ENCODE measurements around the gene NDUFB3. TPM values are rescaled to one million over a fixed set of nuclear protein-coding genes. Genes with fewer than 3 reads are reported as not detected.
"Not testable (repeated sequence)": the region's sequence is repeated elsewhere in the genome, so short reads cannot be mapped to it uniquely, and the experiment has no call there.

Gene NDUFB3
- total RNA-seq, 1 donor from 2014 or later: 96.4 TPM

DNA sequence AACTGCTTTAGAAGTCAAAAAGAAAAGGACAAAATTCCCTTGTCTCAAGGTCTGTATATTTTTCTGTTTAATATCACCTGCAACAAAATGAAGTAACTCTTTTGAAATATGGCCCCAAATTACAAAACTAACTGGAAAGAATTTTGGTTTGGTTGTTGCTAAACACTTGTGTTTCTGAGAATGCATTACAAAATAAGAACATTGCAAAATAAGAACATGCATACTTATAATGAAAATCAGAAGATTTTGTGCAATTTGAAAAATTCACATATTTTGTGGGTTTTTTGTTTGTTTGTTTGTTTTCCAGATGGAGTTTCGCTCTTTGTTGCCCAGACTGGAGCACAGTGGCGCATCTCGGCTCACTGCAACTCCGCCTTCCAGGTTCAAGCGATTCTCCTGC lies 21.8 kb downstream of the NDUFB3 start:
- DNase-seq (ENCODE audit: low spot score): no peak

DNA sequence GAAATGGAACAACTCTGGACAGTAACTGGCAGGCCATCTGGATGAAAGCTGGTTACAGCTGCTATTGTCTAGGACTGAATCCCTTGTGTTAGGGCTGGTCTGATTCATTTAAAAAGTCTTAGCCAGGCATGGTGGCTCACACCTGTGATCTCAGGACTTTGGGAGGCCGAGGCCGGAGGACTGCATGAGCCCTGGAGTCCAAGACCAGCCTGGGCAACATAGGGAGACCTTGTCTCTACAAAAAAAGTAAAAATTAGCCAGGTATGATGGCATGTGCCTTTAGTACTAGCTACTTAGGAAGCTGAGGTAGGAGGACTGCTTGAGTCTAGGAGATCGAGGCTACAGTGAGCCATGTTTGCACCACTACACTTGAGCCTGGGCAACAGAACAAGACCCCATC lies 28.7 kb downstream of the NDUFB3 start:
- DNase-seq (ENCODE audit: low spot score): no peak

DNA sequence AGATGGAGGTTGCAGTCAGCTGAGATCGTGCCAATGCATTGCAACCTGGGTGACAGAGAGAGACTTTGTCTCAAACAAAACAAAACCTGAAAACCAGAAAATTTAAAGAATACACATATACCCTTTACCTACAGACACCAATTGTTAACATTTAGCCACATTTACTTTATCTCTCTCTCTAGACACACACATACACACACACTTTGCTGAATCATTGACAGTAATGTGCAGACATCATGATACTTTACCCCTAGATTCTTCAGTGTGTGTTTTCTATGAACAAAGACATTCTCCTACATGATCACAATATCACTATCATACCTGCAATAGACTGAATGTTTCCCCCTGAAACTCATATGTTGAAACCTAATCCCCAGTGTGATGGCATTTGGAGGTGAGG lies 34.0 kb downstream of the NDUFB3 start:
- no peak for DNase-seq (ENCODE audit: low spot score)

DNA sequence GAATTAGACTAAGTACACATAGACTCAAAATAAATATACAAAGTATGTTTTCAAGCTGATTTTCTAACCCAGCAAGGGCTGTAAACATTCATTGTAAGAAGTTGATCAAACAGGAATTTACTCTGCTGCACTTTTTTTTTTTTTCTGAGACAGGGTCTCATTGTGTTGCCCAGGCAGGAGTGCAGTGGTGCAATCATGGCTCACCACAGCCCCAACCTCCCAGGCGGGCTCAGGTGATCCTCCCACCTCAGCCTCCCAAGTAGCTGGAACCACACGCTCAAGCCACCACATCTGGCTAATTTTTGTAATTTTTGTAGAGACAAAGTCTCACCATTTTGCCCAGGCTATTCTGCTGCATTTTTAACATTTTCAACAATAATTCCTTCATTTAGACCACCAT lies 35.8 kb downstream of the NDUFB3 start:
- no peak for DNase-seq (ENCODE audit: low spot score)

DNA sequence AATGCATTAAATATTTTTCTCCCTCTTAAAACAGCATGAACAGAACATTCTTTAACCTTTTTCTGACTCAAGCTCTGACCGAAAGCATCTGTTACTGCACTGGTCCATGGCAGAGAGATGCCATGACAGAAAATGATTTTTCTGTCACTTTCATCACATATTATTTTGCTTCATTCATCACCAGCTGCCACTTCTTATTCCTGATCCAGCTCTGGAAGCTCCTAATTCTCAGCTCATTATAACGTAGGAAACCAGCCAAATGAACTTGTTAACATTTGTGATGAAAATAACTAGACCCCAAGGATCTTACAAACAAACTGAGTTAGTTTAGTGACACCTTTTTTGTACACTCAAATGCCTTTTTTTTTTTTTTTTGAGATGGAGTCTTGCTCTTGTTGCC lies 36.5 kb downstream of the NDUFB3 start:
- no peak for DNase-seq (ENCODE audit: low spot score)

DNA sequence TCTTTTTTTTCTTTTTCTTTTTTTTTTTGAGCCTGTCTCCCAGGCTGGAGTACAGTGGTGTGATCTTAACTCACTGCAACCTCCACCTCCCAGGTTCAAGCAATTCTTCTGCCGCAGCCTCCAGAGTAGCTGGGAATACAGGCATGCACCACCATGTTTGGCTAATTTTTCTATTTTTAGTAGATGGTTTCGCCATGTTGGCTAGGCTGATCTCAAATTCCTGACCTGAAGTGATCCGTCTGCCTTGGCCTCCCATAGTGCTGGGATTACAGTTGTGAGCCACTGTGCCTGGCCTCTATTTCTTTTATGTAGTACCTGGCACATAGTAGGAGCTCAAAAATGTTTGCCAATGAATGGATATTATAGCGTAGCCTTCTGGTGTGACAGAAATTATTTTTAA lies 37.4 kb downstream of the NDUFB3 start:
- DNase-seq (ENCODE audit: low spot score): no peak

DNA sequence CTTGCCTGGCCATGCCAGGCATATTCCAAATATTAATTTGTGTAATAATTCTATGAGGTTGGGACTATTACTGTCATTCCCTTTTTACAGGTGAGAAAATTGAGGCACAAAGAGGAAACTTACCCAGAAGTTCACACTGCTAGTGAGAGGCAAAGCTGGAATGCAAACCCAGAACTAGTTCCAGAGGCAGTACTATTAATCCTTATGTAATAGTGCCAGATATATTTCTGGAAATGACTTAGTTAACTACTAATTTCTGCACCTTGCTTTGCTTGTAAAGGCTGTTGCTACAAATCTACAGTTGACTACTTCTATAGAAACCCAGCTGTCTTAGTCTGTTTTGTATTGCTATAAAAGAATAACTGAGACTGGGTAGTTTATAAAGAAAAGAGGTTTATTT lies 38.8 kb downstream of the NDUFB3 start:
- no peak for DNase-seq (ENCODE audit: low spot score)

DNA sequence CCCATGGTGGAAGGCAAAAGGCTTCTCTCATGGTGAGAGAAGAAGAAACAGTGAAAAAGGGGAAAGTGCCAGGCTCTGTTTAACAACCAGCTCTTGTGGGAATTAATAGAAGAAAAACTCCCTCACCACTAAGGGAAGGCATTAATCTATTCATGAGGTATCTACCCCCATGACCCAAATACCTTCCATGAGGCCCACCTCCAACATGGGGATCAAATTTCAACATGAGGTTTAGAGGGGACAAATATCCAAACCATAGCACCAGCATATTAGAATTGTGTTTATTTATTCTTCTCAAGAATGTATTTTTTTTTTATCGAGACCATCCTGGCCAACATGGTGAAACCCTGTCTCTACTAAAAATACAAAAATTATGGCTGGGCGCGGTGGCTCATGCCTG lies 39.3 kb downstream of the NDUFB3 start:
- DNase-seq (ENCODE audit: low spot score): no peak

DNA sequence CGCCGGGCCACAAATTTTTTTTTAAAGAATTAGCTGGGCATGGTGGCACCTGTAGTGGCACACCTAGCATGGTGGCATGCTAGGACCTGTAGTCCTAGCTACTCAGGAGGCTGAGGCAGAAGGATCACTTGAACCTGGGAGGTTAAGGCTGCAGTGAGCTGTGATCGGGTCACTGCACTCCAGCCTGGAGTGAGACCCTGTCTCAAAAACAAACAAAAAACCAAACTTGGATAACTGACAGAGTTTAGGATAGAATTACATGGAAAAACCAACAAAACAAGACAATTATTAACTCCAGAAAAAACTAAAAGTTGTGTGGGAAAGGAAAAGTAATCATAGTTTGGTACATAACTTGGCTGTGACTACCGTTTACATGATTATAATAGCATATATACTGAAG lies 42.5 kb downstream of the NDUFB3 start:
- no peak for DNase-seq (ENCODE audit: low spot score)

DNA sequence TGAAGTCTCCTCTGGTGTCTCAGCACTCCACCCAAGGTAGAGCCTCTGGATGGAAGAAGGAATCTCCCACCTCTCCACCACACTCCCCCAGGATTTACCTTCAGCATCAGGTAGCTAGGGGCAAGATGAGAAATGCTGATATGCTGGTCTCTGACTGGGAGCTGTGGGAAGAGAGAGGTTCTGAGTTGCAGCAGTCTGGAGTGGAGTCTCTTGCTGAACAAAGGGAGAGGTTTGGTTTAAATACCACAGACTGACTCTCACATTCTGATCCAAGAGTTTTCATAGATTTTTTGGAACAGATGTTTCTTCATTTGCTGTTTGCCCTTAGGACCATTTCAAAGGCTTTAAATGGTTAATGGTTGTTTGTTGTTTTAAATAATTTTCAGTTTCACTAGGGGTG lies 43.0 kb downstream of the NDUFB3 start:
- no peak for DNase-seq (ENCODE audit: low spot score)

DNA sequence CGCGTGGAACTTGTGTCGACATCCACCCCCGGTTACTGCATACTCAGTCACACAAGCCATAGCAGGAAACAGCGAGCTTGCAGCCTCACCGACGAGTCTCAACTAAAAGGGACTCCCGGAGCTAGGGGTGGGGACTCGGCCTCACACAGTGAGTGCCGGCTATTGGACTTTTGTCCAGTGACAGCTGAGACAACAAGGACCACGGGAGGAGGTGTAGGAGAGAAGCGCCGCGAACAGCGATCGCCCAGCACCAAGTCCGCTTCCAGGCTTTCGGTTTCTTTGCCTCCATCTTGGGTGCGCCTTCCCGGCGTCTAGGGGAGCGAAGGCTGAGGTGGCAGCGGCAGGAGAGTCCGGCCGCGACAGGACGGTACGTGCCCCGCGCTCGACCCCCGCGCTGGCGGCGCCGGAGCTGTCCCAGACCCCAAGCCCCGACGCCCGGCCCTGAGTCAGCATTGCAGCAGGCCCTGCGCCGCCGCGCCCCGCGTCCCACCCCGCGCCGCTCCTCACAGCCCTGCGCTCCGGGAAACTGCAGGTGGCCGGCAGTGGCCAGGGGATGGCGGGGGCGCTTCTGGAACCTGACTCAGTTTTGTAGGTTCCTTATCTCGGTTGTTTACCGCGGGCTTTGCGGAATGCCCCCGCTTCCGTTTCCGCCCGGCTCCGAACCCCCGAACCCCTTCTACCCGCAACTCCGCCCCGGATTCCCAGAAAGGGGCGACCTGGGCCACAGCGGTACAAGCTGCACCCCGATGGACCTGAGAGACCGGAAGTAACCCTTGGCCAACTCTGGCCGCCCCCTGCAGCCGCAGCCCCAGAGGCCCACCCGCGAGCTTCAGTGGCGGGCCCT lies 44.5 kb downstream of the NDUFB3 start, which contains the start of gene CFLAR:
CFLAR (plus strand) TSS at position 50 of the 844 bp plus-strand sequence. CDS start 13,702 bp downstream, outside the sequence.
- DNase-seq (ENCODE audit: low spot score): peak; percentile 71

DNA sequence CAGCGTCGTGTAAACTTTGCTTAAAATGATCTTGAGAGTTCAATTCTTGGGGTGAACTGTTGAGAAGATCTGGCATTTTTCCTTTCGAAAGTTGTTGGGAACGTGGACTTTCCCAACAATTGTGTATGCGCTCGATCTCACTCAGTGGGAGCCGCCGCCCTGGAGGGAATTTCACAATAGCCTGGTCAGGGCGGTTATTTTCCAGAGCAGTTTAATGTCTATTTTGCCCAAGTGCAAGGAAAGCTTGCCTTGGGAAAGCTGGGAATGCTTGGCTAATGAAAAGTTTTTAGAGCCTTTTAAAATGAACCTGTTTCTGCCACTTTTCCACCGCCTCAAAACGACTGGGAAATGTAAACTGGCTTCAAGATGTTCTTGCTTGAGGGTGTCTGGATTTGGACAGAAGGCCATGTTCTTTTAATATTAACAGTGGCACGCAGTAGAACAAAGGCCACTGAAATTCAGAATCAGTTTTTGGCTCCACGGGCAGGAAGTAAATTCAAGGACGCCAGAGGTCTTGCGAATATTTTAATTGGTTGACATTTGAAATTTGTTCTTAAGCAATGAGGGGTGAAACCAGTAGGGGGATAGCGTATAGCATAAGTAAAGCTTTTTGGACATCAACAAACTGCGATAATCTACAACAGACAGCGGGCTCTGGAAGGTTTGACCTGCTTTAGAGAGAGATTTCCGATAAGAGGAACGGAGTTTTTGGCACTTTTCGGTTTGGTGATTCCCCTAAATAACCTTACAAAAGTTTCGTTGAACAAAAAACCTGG lies 45.3 kb downstream of the NDUFB3 start:
- DNase-seq (ENCODE audit: low spot score): peak; percentile 67

DNA sequence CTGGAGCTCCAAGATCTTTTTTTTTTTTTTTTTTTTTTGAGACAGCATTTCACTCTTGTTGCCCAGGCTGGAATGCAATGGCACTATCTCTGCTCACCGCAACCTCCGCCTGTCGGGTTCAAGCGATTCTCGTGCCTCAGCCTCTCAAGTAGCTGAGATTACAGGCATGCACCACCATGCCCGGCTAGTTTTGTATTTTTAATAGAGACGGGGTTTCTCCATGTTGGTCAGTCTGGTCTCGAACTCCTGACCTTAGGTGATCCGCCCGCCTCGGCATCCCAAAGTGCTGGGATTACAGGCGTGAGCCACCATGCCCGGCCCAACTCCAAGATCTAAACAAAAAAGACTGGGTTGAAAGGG lies 45.9 kb downstream of the NDUFB3 start:
- DNase-seq (ENCODE audit: low spot score): not testable (repeated sequence)

DNA sequence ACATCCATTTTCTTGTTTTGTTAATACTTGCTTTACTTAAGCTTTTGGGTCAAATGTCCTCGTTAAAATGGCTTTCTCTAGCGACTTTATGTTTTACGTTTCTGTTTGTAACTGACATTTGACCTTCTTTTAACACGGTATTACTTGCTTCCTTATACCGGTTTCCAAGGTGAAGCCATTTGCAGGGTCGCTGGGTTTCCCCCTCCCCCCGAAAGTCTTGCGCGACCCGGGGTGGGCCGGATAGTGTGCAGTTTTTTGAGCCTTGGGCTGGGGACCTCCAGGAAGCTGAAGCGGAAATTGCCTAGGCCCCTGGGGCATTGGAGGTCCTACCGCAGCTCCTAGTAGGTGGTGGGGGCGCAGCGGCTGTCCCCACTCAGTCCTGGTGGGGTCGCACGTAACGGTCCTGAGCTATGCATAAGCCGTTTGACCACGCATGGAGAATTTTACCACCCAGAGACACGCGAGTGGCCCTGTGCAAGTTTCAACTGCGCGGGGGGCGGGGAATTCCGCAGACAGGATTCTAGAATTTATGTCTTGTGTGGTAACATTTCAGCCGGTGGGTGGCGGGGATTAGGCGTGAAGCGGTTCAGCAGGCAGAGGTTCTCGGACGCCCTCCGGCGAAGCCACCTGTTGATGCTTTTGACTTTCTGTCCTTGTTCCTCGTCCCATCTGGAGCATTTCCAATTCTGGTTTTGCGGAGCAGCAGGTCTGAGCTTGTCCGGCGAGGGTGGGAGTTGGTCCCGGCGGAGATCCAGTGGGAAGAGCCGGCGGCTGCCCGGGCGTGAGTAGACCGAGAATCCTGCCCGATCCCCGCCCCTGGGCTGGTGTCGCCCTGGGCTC lies 46.5 kb downstream of the NDUFB3 start:
- DNase-seq (ENCODE audit: low spot score): peak; percentile 91

DNA sequence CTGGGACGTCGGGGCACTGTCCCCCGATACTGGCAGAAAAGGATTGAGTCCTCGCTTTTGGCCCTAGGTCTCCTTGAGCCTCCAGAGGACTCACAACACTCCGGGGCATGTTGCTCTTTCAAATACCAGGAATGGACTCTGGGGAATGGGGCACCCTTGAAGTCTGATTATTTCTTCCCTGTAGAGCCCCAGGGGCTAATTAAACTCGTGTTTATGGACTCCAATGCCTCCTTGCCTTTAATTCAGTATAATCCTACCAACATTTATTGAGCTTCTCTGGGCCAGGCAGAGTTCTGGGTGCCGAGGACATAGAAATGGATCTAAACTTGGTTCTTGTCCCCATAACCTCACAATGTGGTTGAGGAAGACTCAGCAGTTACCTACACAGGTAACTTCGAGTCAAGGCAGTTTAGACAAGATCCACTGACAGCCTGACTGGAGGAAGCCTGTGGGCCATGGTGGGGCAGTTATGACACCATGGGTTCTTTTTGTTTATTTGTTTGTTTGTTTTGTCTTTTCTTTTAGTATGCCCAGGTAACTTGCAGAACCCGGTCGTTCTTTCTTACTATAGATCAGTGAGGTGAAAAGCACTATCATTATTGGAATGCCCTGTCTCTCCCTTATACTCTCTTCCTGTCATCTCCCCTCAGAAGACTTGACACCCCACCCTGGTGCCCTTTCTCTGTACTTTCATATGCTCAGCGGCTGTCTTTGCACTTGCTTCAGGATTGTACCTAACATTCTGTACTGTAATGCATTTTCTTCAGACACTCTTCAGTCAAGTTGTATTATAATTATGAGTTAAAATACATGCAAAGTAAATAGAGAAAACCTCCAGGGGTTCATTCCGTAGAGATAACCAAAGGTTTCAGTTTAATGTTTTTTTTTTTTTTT lies 47.4 kb downstream of the NDUFB3 start:
- no peak for DNase-seq (ENCODE audit: low spot score)

DNA sequence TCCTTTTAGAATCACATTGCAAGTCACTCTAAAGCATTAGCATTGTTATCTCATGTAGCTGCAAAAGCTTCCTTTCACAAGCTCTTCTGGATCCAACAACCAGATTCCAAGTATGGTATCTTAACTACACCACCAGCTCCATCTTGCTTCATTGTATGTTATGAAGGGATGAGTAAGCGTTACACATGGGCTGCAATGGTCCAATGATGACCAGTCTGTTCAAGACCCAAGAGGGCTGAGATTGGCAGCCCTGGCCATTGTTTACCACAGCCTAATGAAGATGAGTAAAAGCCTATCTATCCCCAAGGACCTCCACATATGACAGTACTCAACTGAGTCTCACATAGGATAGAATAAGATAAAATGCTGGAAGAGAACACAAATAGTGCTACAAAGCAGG lies 50.5 kb downstream of the NDUFB3 start:
- no peak for DNase-seq (ENCODE audit: low spot score)

DNA sequence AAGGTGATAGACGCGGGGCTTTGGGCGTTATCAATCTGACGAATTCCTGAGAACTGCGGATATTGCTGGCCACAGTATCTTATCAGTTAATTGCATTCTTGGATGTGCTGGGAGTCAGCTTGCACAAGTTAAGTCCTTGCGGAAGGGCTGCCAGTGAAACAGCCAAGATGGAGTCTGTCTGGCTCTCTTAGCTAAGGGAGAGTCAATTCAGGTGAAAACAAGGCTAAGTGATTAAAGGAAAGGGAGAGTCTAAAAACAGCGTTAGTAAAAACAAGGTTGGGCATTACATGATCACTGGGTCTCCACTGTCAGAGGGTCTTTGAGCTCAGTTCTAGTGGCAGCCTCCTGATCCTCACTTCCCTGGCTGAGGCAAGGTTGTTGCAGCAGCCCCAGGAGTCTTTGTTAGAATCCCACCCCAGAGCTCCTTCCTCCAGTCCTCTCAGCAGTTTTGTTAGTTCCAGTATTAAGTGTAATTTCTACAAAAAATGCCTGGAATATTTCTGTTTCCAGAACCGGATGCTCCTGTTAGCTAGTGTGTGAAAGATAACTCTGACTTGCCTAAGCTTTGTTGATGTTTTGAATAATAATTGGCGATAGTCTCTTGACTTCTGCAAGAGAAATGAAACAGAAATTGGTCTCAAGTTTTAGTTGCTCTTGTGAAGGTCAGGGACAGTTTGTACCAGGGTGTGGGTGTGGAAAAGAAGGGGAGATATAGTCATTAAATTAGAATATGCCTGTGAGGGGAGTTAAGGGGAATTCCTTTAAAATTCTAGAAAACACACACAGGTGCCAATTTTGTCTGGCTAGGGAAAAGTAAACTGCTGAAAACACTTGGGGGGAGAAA lies 54.7 kb downstream of the NDUFB3 start:
- no peak for DNase-seq (ENCODE audit: low spot score)

DNA sequence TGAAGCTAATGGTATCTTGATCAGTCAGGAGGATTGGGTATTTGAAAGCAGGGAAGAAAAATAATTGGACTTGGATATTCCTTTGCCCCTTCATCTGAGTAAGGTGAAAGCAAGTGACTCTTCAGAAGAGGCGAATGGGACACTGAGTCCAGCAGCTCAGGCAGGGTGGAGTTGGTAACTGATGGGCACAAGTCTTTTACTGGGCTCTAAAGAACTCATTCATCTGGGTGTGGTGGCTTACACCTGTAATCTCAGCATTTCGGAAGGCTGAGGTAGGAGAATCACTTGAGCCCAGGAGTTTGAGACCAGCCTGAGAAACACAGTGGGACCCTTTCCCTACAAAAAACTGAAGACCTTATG lies 55.3 kb downstream of the NDUFB3 start:
- no peak for DNase-seq (ENCODE audit: low spot score)

DNA sequence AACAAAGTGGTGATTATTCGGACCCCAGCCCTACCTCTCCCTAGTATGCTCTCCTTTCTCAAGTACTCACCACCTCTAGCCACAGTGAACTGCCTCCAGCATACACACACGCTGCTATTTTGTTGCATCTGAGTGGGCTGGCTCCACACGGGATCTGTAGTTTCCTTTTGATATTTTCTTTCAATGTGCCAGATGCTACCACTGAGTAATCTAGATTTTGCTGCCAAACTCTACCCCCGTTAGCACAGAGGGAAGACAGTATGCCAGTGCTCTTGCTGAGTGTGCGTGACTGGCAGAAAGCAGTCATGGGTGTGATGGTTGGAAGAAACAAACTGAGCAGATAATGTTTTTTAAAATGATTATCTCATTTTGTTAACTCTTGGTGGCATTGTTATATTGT lies 55.8 kb downstream of the NDUFB3 start:
- no peak for DNase-seq (ENCODE audit: low spot score)

DNA sequence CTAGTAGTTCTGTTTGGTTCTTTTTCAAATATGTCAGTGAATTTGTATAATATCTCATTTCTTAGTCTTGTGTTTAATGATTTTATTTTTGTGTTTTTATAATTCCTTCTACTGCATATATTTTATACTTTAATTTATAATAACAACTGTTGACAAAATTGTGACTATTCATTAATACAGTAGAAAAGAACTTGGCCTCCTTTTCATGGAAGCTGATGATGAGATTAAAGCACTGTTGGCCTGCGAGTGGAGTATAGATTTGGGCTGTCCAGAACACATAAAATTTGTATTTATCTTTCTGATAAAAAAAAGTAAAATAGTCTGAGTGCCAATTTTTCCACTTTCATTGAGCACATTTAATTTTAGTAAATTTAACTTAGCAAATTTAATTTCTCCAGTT lies 56.2 kb downstream of the NDUFB3 start:
- no peak for DNase-seq (ENCODE audit: low spot score)

All from mucosa of gallbladder (tissue), 1 donor.